Measurements from ENCODE around the gene ACD.

DNA sequence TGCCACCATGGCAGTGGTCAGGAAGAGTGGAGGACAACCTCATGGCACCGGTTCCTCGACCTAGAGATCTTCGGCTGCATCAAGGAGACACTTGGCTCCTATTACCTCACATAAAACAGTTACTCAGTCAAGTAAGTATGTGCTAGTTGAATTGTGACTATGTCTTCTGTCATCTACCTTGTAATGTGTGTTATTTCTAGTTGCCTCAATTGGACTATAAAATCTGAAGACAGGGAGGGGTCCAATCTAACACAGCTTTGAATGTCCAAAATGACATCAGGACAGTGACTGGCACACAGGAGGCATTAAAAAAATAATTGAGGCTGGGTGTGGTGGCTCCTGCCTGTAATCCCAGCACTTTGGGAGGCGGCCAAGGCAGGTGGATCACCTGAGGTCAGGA lies 23.7 kb upstream of the ACD start:
- TF ChIP-seq, protein P1, sequence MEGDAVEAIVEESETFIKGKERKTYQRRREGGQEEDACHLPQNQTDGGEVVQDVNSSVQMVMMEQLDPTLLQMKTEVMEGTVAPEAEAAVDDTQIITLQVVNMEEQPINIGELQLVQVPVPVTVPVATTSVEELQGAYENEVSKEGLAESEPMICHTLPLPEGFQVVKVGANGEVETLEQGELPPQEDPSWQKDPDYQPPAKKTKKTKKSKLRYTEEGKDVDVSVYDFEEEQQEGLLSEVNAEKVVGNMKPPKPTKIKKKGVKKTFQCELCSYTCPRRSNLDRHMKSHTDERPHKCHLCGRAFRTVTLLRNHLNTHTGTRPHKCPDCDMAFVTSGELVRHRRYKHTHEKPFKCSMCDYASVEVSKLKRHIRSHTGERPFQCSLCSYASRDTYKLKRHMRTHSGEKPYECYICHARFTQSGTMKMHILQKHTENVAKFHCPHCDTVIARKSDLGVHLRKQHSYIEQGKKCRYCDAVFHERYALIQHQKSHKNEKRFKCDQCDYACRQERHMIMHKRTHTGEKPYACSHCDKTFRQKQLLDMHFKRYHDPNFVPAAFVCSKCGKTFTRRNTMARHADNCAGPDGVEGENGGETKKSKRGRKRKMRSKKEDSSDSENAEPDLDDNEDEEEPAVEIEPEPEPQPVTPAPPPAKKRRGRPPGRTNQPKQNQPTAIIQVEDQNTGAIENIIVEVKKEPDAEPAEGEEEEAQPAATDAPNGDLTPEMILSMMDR (IDR thresholded peaks at IDR 0.05; ENCODE audit: borderline replicate concordance, extremely low read depth, low read length, poor library complexity, severe bottlenecking) = no peak
- no peak for TF ChIP-seq EZH2 (IDR thresholded peaks at IDR 0.05; ENCODE audit: borderline replicate concordance, low read depth, low read length, severe bottlenecking)
